Measurements from ENCODE around the gene FRA10AC1.

Gene FRA10AC1

DNA sequence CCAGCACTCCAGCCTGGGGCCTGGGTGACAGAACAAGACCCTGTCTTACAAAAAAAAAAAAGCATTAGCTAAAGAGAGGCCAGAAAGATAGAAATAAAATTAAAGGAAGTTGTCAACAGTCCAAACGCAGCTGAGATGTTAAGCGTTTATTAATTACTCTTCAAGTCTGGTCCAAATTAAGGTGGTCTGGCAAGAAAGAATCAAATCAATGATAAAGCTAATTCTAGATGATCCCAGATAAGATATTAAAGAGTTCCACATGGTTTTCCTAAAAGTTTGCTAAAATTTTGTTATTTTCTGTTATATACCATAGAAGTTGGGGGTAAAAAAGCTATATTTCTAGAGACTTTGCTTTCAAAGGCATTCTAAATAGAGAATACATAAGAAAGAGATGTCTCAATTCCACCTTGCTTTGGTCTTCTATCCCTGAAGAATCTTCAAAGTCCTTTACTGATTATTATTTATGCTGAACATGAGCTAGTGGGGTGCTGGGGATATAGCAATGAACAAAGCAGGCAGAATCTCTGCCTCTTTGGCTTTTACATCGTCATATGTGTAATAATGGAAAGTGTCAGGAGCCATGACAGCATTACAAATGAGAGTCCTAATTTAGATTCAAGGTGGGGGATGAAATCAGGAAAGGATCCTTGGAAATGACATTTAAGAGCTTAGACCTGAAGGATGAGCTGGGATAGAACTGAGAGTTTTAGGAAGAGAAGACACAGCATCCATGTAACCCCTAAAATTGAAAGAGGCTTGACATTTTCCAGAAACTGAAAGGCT is 23.4 kb downstream of the FRA10AC1 start:
- no peak overlapping the region for H2BK12ac ChIP-seq (ENCODE audit: low read length in 2 of 2)
- DNase-seq, result no peak
- H3K27me3 ChIP-seq (ENCODE audit: control insufficient read depth in 1 of 2, insufficient read depth in 1 of 2, low read length in 2 of 2), result no peaks in the 10 kb centered on the region
- no peak overlapping the region for H3K9ac ChIP-seq (ENCODE audit: low read length)
- H4K8ac ChIP-seq (ENCODE audit: low read length), result no peak overlapping the region
- H2BK5ac ChIP-seq (ENCODE audit: low read depth, low read length, poor library complexity, severe bottlenecking), result no peak overlapping the region
- no peaks in the 10 kb centered on the region for H3K9me3 ChIP-seq (ENCODE audit: control insufficient read depth, low read length)
- H4K91ac ChIP-seq (ENCODE audit: low read length), result no peak overlapping the region
- WGBS, result 97% methylated on average over 3 of the region's 3 CpGs
- H3K4me2 ChIP-seq (ENCODE audit: low read length, poor library complexity, severe bottlenecking), result no peak overlapping the region
- no peak overlapping the region for H3K23ac ChIP-seq (ENCODE audit: low read length in 2 of 2)
- H3K27ac ChIP-seq (ENCODE audit: low read length, poor library complexity, severe bottlenecking), result no peak overlapping the region
- H3K4me1 ChIP-seq (ENCODE audit: control insufficient read depth, insufficient read depth, low read depth, low read length), result no peaks in the 10 kb centered on the region
- no peak overlapping the region for H3K4ac ChIP-seq (ENCODE audit: low read depth in 1 of 2, low read length in 2 of 2)
- H3K79me1 ChIP-seq (replicated peaks; ENCODE audit: low read length, poor library complexity, severe bottlenecking), result peaks cover 5% of the 10 kb centered on the region
- H2AK5ac ChIP-seq (ENCODE audit: low read length, severe bottlenecking), result no peak overlapping the region
- no peak overlapping the region for H3K14ac ChIP-seq (ENCODE audit: low read length in 2 of 2)
- no peak overlapping the region for H2AFZ ChIP-seq (ENCODE audit: low read depth, low read length)
- peaks cover 7 to 76% of the 10 kb centered on the region in 2 experiments for H3K36me3 ChIP-seq (ENCODE audit: control insufficient read depth in 1 of 2, insufficient read depth in 2 of 2, low read depth in 1 of 2, low read length in 2 of 2)
- no peak overlapping the region for H2BK120ac ChIP-seq (ENCODE audit: low read depth, low read length)
- no peak overlapping the region for H3K18ac ChIP-seq (ENCODE audit: low read depth in 1 of 2, low read length in 2 of 2)
- H3K4me3 ChIP-seq (ENCODE audit: insufficient read depth in 1 of 2, low read depth in 1 of 2, low read length in 2 of 2), result no peak overlapping the region
- no peak overlapping the region for H2BK15ac ChIP-seq (ENCODE audit: low read depth, poor library complexity, severe bottlenecking)

GRCh38 chr10:93678386-93678785 is 24.0 kb downstream of the FRA10AC1 start:
- no peaks in the 10 kb centered on the region for H3K27me3 ChIP-seq (ENCODE audit: control insufficient read depth in 1 of 2, insufficient read depth in 1 of 2, low read length in 2 of 2)
- H2AFZ ChIP-seq (ENCODE audit: low read depth, low read length), result no peak overlapping the region
- no peak overlapping the region for H3K23ac ChIP-seq (ENCODE audit: low read length in 2 of 2)
- no peak overlapping the region for H3K4me3 ChIP-seq (ENCODE audit: insufficient read depth in 1 of 2, low read depth in 1 of 2, low read length in 2 of 2)
- no peak overlapping the region for H2AK5ac ChIP-seq (ENCODE audit: low read length, severe bottlenecking)
- peaks cover 5% of the 10 kb centered on the region for H3K79me1 ChIP-seq (replicated peaks; ENCODE audit: low read length, poor library complexity, severe bottlenecking)
- peaks cover 7 to 78% of the 10 kb centered on the region in 2 experiments for H3K36me3 ChIP-seq (ENCODE audit: control insufficient read depth in 1 of 2, insufficient read depth in 2 of 2, low read depth in 1 of 2, low read length in 2 of 2)
- H3K4me1 ChIP-seq (ENCODE audit: control insufficient read depth, insufficient read depth, low read depth, low read length), result no peaks in the 10 kb centered on the region
- DNase-seq, result no peak
- H3K18ac ChIP-seq (ENCODE audit: low read depth in 1 of 2, low read length in 2 of 2), result no peak overlapping the region
- WGBS, result 92% methylated on average over 4 of the region's 4 CpGs
- no peak overlapping the region for H3K4ac ChIP-seq (ENCODE audit: low read depth in 1 of 2, low read length in 2 of 2)
- no peak overlapping the region for H2BK12ac ChIP-seq (ENCODE audit: low read length in 2 of 2)
- H3K9me3 ChIP-seq (ENCODE audit: control insufficient read depth, low read length), result no peaks in the 10 kb centered on the region
- H3K27ac ChIP-seq (ENCODE audit: low read length, poor library complexity, severe bottlenecking), result no peak overlapping the region
- no peak overlapping the region for H2BK15ac ChIP-seq (ENCODE audit: low read depth, poor library complexity, severe bottlenecking)
- H2BK5ac ChIP-seq (ENCODE audit: low read depth, low read length, poor library complexity, severe bottlenecking), result no peak overlapping the region
- no peak overlapping the region for H2BK120ac ChIP-seq (ENCODE audit: low read depth, low read length)
- no peak overlapping the region for H3K14ac ChIP-seq (ENCODE audit: low read length in 2 of 2)
- no peak overlapping the region for H4K91ac ChIP-seq (ENCODE audit: low read length)
- no peak overlapping the region for H3K4me2 ChIP-seq (ENCODE audit: low read length, poor library complexity, severe bottlenecking)
- H4K8ac ChIP-seq (ENCODE audit: low read length), result no peak overlapping the region
- H3K9ac ChIP-seq (ENCODE audit: low read length), result no peak overlapping the region

- no peak overlapping the region for H2BK12ac ChIP-seq (ENCODE audit: low read length in 2 of 2)
- no peaks in the 10 kb centered on the region for H3K79me1 ChIP-seq (replicated peaks; ENCODE audit: low read length, poor library complexity, severe bottlenecking)
- H3K4ac ChIP-seq (ENCODE audit: low read depth in 1 of 2, low read length in 2 of 2), result no peak overlapping the region
- no peak overlapping the region for H2AK5ac ChIP-seq (ENCODE audit: low read length, severe bottlenecking)
- H3K4me2 ChIP-seq (ENCODE audit: low read length, poor library complexity, severe bottlenecking), result no peak overlapping the region
- no peak overlapping the region for H3K27ac ChIP-seq (ENCODE audit: low read length, poor library complexity, severe bottlenecking)
- H3K23ac ChIP-seq (ENCODE audit: low read length in 2 of 2), result no peak overlapping the region
- H3K14ac ChIP-seq (ENCODE audit: low read length in 2 of 2), result no peak overlapping the region
- no peak overlapping the region for H2AFZ ChIP-seq (ENCODE audit: low read depth, low read length)
- no peak for DNase-seq
- no peaks in the 10 kb centered on the region for H3K27me3 ChIP-seq (ENCODE audit: control insufficient read depth in 1 of 2, insufficient read depth in 1 of 2, low read length in 2 of 2)
- H4K91ac ChIP-seq (ENCODE audit: low read length), result no peak overlapping the region
- no peak overlapping the region for H3K18ac ChIP-seq (ENCODE audit: low read depth in 1 of 2, low read length in 2 of 2)
- no peak overlapping the region for H3K9ac ChIP-seq (ENCODE audit: low read length)
- H2BK120ac ChIP-seq (ENCODE audit: low read depth, low read length), result no peak overlapping the region
- no peak overlapping the region for H4K8ac ChIP-seq (ENCODE audit: low read length)
- 100% methylated on average over 1 of the region's 2 CpGs for WGBS
- H2BK5ac ChIP-seq (ENCODE audit: low read depth, low read length, poor library complexity, severe bottlenecking), result no peak overlapping the region
- no peaks in the 10 kb centered on the region for H3K4me1 ChIP-seq (ENCODE audit: control insufficient read depth, insufficient read depth, low read depth, low read length)
- peaks cover 4 to 94% of the 10 kb centered on the region in 2 experiments for H3K36me3 ChIP-seq (ENCODE audit: control insufficient read depth in 1 of 2, insufficient read depth in 2 of 2, low read depth in 1 of 2, low read length in 2 of 2)
- no peaks in the 10 kb centered on the region for H3K9me3 ChIP-seq (ENCODE audit: control insufficient read depth, low read length)
- no peak overlapping the region for H2BK15ac ChIP-seq (ENCODE audit: low read depth, poor library complexity, severe bottlenecking)
- H3K4me3 ChIP-seq (ENCODE audit: insufficient read depth in 1 of 2, low read depth in 1 of 2, low read length in 2 of 2), result no peak overlapping the region
These were observed 28.6 kb downstream of the FRA10AC1 start for GRCh38 chr10:93673791-93674190.

DNA sequence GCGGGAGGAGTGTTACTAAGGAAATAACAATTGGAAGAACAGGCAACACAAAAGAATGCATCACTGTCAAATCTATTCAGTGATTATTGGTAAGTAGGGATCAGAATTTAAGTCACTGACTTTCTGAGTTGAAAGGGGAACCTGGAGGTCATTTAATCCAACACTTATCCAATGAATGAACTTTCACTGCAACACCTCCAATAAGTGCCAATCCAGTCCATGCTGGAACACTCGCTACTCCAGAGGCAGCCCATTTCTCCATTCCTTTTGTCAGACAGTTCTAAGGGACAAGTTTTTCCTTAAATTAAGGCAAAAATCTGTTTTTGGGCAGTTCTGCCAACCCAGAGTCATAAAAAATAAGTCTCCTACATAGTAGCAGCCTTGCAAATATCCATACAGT is 29.5 kb downstream of the FRA10AC1 start:
- Histone ChIP-seq H2BK5ac (ENCODE audit: low read depth, low read length, poor library complexity, severe bottlenecking) (no peak overlapping the region), H3K36me3 (ENCODE audit: control insufficient read depth in 1 of 2, insufficient read depth in 2 of 2, low read depth in 1 of 2, low read length in 2 of 2) (peaks cover 0 to 94% of the 10 kb centered on the region in 2 experiments), H2BK15ac (ENCODE audit: low read depth, poor library complexity, severe bottlenecking) (no peak overlapping the region), H4K8ac (ENCODE audit: low read length) (no peak overlapping the region), H3K4me3 (ENCODE audit: insufficient read depth in 1 of 2, low read depth in 1 of 2, low read length in 2 of 2) (no peak overlapping the region), H3K4ac (ENCODE audit: low read depth in 1 of 2, low read length in 2 of 2) (no peak overlapping the region), H2AFZ (ENCODE audit: low read depth, low read length) (no peak overlapping the region), H3K4me2 (ENCODE audit: low read length, poor library complexity, severe bottlenecking) (no peak overlapping the region), H2AK5ac (ENCODE audit: low read length, severe bottlenecking) (no peak overlapping the region), H3K23ac (ENCODE audit: low read length in 2 of 2) (no peak overlapping the region), H3K27me3 (ENCODE audit: control insufficient read depth in 1 of 2, insufficient read depth in 1 of 2, low read length in 2 of 2) (no peaks in the 10 kb centered on the region), H3K4me1 (ENCODE audit: control insufficient read depth, insufficient read depth, low read depth, low read length) (no peaks in the 10 kb centered on the region), H2BK12ac (ENCODE audit: low read length in 2 of 2) (no peak overlapping the region), H4K91ac (ENCODE audit: low read length) (no peak overlapping the region), H3K79me1 (replicated peaks; ENCODE audit: low read length, poor library complexity, severe bottlenecking) (no peaks in the 10 kb centered on the region), H3K14ac (ENCODE audit: low read length in 2 of 2) (no peak overlapping the region), H3K9me3 (ENCODE audit: control insufficient read depth, low read length) (no peaks in the 10 kb centered on the region), H3K9ac (ENCODE audit: low read length) (no peak overlapping the region), H3K27ac (ENCODE audit: low read length, poor library complexity, severe bottlenecking) (no peak overlapping the region), H3K18ac (ENCODE audit: low read depth in 1 of 2, low read length in 2 of 2) (no peak overlapping the region), H2BK120ac (ENCODE audit: low read depth, low read length) (no peak overlapping the region)
- no peak for DNase-seq
- 96% methylated on average over 1 of the region's 2 CpGs for WGBS
